Right lobe of liver (tissue), 4 donors: ENCODE measurements around the gene WDR75.

ENCODE experiments used
- POLR2A ChIP-seq: fragments of 450-650 bp; IDR thresholded peaks from one replicate; pipeline ENCODE4 v1.6.1; 2017; ENCODE audit warnings: antibody characterized with exemption, mild to moderate bottlenecking
- TF ChIP-seq, protein P1 (sequence below), 4 donors: fragments of 200-600 bp in 3 of 4; fragments of 450-650 bp in 1 of 4; IDR thresholded peaks; one replicate each; pipeline versions ENCODE4 v1.5.1 to v1.8.0; 2016 to 2022; ENCODE audit warnings: antibody characterized with exemption in 4 of 4, mild to moderate bottlenecking in 2 of 4
- donor health status: DM: no; HTN: no; CAD: no.
- donor health status: DM: no; HTN: no; CAD: no.
- donor health status: DM: no; HTN: yes; CAD: no.

DNA sequence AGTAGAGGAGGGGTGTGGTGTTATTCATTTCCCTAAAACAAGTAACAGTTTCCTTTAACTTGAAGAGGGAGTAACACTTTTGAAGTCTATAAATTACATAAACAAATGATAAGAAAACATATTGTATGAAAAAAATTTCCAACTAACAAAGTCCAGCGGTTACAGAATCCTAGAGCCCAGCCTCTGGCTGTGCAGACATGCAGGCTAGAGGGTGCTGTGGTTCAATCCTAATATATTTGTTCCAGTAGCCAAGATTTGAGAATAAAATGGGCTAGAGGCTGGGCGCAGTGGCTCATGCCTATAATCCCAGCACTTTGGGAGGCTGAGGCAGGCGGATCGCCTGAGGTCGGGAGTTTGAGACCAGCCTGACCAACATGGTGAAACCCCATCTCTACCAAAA lies 56.9 kb downstream of the WDR75 start:
- TF ChIP-seq POLR2A = no peak
- TF ChIP-seq, protein P1, sequence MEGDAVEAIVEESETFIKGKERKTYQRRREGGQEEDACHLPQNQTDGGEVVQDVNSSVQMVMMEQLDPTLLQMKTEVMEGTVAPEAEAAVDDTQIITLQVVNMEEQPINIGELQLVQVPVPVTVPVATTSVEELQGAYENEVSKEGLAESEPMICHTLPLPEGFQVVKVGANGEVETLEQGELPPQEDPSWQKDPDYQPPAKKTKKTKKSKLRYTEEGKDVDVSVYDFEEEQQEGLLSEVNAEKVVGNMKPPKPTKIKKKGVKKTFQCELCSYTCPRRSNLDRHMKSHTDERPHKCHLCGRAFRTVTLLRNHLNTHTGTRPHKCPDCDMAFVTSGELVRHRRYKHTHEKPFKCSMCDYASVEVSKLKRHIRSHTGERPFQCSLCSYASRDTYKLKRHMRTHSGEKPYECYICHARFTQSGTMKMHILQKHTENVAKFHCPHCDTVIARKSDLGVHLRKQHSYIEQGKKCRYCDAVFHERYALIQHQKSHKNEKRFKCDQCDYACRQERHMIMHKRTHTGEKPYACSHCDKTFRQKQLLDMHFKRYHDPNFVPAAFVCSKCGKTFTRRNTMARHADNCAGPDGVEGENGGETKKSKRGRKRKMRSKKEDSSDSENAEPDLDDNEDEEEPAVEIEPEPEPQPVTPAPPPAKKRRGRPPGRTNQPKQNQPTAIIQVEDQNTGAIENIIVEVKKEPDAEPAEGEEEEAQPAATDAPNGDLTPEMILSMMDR (IDR thresholded peaks at IDR 0.05) = peak; percentile 50 to 63 (median 56)
